MG63 (cell line): Measurements from ENCODE around the gene ZNF627. TPM values are rescaled to one million over a fixed set of nuclear protein-coding genes. Genes with fewer than 3 reads are reported as not detected.

ENCODE experiments used
- DNase-seq: peaks from one replicate; pipeline ENCODE4 v3.0.0-alpha.2; 2020
- H3K27me3 ChIP-seq: fragments of 250-450 bp; sonication (Bioruptor Pico); 2 replicates; pipeline ENCODE4 v1.5.1; 2020; ENCODE audit warnings: mild to moderate bottlenecking, moderate library complexity
- H3K36me3 ChIP-seq: fragments of 250-450 bp; sonication (Bioruptor Pico); 2 replicates; pipeline ENCODE4 v1.5.1; 2020; ENCODE audit warnings: mild to moderate bottlenecking, moderate library complexity
- H3K4me3 ChIP-seq: fragments of 250-450 bp; sonication (Bioruptor Pico); 2 replicates; pipeline ENCODE4 v1.5.1; 2020; ENCODE audit warnings: mild to moderate bottlenecking, moderate library complexity
- H3K9me3 ChIP-seq: fragments of 250-450 bp; sonication (Bioruptor Pico); 2 replicates; pipeline ENCODE4 v1.5.1; 2020; ENCODE audit warnings: mild to moderate bottlenecking, moderate library complexity
- total RNA-seq: library from RNA; depleted of rRNA; stranded (reverse); fragments of >200 nt; shearing (Covaris generic); gene quantifications from 2 replicates; pipeline ENCODE4 v1.2.3, GENCODE V29; 2014; ENCODE audit warnings: low replicate concordance; rRNA removed

ZNF627 gene
- total RNA-seq, 1 experiment from 2014 or later = 32.4 TPM

DNA sequence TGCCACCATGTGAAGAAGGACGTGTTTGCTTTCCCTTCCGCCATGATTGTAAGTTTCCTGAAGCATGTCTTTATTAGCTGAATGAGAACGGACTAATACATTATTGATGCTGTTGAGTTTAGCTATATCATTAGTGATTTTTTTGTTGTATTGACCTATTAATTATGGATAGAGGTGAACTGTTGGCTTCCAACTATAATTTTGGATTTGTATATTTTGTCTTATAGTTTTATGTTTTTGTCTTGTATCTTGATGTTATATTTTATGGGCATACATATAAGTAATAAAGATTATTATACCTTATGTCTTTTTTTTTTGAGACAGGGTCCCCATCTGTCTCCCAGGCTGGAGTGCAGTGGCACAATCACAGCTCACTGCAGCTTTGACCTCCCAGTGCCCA is 45.6 kb downstream of the ZNF627 start:
- H3K27me3 ChIP-seq = no peaks in the 10 kb centered on the region
- peaks cover 28% of the 10 kb centered on the region for H3K36me3 ChIP-seq
- peaks cover 24% of the 10 kb centered on the region for H3K9me3 ChIP-seq
- no peak overlapping the region for H3K4me3 ChIP-seq
- DNase-seq = no peak

DNA sequence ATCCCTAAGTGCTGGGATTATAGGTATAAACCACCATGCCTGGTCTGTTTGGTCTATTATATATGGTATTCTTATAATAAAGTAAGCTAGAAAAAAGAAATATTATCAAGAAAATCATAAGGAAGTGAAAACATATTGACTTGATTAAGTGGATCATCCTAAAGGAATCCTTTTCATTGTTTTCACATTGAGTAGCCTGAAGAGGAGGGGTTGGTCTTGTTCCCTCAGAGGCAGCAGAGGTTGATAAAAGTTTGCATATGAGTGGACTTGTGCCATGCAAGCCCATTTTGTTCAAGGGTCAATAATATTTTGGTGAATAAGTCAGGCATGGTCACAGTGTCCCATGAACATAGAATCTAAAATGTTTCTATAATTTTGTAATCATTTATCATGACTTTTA is 52.7 kb downstream of the ZNF627 start:
- Histone ChIP-seq H3K36me3 (peaks cover 78% of the 10 kb centered on the region), H3K9me3 (peaks cover 73% of the 10 kb centered on the region), H3K27me3 (no peaks in the 10 kb centered on the region), H3K4me3 (no peak overlapping the region)
- no peak for DNase-seq

DNA sequence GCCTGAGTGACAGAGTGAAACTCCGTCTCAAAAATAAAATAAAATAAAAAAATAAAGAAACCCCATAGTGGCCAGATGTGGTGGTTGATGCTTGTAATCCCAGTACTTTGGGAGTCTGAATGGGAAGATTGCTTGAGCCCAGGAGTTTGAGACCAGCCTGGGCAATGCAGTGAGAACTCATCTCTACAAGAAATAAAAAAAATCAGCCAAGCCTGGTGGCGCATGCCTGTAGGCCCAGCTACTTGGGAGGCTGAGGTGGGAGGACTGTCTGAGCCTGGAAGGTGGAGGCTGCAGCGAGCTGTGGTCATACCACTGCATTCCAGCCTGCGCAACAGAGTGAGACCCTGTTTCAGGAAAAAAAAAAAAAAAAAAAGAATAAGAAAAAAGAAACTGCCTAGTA is 53.8 kb downstream of the ZNF627 start:
- Histone ChIP-seq H3K27me3 (no peaks in the 10 kb centered on the region), H3K36me3 (peaks cover 82% of the 10 kb centered on the region), H3K4me3 (no peak overlapping the region), H3K9me3 (peaks cover 73% of the 10 kb centered on the region)
- DNase-seq = no peak

DNA sequence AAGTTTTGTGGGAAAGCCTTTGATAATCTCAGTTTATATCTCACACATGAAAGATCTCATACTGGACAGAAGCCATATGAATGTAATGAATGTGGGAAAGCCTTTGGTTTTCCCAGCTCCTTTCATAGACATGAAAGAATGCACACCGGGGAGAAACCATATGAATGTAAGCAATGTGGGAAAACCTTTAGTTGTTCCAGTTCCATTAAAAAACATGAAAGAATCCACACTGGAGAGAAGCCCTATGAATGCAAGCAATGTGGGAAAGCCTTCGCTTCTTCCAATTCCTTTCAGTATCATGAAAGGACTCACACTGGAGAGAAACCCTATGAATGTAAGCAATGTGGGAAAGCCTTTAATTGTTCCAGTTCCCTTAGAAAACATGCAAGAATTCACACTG is 54.8 kb downstream of the ZNF627 start:
- peaks cover 68% of the 10 kb centered on the region for H3K9me3 ChIP-seq
- H3K4me3 ChIP-seq = no peak overlapping the region
- DNase-seq = no peak
- no peaks in the 10 kb centered on the region for H3K27me3 ChIP-seq
- peaks cover 82% of the 10 kb centered on the region for H3K36me3 ChIP-seq

DNA sequence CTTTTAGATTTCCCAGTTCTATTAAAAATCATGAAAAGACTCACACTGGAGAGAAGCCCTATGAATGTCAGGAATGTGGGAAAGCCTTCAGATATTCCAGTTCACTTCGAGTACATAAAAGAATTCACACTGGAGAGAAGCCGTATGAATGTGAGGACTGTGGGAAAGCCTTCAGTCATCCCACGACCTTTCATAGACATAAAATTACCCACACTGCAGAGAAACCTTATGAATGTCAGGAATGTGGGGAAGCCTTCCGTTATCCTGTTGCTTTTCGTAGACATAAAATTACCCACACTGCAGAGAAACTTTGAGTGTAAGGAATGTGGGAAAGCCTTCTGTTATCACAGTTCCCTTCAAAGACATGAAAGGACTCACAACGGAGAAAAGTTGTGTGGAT is 55.2 kb downstream of the ZNF627 start:
- no peaks in the 10 kb centered on the region for H3K27me3 ChIP-seq
- no peak for DNase-seq
- H3K9me3 ChIP-seq = peaks cover 63% of the 10 kb centered on the region
- peaks cover 78% of the 10 kb centered on the region for H3K36me3 ChIP-seq
- H3K4me3 ChIP-seq = no peak overlapping the region

DNA sequence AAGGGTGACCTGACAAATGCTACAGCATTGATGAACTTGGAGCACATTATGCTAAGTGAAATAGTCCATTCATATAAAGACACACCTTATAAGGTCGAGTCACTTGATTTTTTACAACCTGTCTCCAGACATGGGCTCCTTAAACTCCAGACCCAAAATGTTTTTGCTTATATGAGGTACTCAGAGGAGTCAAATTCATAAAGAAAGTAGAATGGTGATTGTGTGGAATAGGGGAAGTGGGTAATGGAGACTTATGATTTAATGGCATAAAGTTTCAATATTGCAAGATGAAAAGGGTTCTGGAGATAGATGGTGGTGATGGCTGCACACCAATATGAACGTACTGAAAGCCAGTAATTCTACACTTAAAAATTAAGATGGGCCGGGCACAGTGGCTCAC is 59.3 kb downstream of the ZNF627 start:
- peaks cover 27% of the 10 kb centered on the region for H3K9me3 ChIP-seq
- no peak overlapping the region for H3K4me3 ChIP-seq
- no peak for DNase-seq
- no peaks in the 10 kb centered on the region for H3K27me3 ChIP-seq
- H3K36me3 ChIP-seq = peaks cover 43% of the 10 kb centered on the region

DNA sequence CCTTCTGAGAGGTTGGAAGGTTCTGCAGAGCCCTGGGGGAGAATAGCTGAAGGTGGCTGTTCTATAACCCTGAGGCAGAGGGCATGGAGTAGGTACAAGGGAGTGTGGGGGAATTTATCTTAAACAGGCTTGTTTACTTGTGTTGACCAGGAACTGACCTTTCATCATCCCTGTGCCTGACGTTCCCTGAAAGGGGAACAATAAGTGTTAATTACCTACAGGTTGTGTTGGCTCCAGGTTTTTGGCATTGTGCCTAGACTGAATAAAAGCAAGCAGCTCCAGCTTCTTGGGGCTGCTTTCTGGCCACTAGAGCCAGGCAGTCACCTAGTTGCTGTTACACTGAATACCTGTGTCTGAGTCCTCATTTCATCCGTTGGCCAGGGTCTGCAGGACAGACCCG is 60.0 kb downstream of the ZNF627 start:
- no peak overlapping the region for H3K4me3 ChIP-seq
- no peaks in the 10 kb centered on the region for H3K27me3 ChIP-seq
- peaks cover 35% of the 10 kb centered on the region for H3K36me3 ChIP-seq
- H3K9me3 ChIP-seq = peaks cover 19% of the 10 kb centered on the region
- no peak for DNase-seq

DNA sequence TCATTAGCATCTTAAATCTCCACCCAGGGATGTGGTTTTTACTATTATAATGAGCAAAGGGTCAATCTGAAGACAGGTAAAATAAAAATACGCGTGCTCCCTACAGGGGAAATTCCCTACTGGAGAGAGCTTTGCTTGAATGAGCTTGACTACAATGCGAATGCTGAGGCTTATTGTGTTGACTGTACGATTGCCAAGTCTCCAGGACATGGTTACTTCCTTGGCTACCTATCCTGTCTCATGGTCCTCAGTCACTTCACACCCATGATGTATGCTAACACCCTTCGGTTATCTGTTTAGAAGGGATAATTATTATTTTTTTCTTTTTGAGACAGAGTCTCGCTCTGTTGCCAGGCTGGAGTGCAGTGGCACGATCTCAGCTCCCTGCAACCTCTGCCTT is 61.7 kb downstream of the ZNF627 start:
- H3K36me3 ChIP-seq = peaks cover 20% of the 10 kb centered on the region
- no peaks in the 10 kb centered on the region for H3K27me3 ChIP-seq
- H3K4me3 ChIP-seq = no peak overlapping the region
- H3K9me3 ChIP-seq = peaks cover 5% of the 10 kb centered on the region
- no peak for DNase-seq

DNA sequence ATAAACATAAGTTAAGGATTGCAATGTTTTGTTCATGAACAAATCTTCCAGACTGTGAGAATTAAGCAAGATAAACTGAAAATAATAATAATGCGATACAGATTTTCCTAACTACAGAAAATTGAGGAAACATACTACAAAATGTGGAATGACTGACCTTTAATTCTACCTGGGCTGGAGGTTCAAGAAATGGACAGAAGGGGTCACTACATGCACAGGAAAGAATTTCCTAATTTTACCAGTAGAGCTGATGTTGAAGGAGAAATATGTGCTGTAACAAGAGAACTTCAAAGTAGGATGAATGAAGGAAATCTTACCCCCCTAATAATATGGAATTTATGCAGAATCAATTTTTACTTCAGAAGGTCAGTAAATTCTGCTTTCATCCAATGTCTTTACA is 62.3 kb downstream of the ZNF627 start:
- no peaks in the 10 kb centered on the region for H3K27me3 ChIP-seq
- DNase-seq = no peak
- H3K4me3 ChIP-seq = no peak overlapping the region
- peaks cover 1% of the 10 kb centered on the region; the same call in 1 of the 2 replicates for H3K9me3 ChIP-seq
- peaks cover 14% of the 10 kb centered on the region for H3K36me3 ChIP-seq

DNA sequence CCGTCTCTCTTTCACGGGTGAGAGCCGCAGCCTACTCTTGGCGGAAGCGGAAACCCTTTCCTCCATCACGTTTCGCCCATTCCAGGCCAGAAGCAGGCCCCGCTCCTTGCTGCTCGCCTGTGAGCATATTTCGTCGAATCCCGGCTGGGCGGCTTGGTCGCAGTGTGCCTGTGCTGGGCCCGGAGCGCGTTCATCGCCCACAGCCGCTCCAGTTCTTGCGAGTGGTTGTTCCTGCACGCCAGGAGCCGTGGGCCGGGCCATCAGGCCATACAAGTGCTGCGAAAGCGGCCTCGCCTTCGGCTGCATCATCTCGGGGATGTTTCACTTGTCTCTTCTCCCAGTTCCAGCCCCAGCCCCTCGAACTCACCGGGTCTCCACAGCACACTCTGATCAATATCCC is 65.0 kb downstream of the ZNF627 start:
- Histone ChIP-seq H3K4me3 (no peak overlapping the region), H3K36me3 (no peaks in the 10 kb centered on the region; the same call in 1 of the 2 replicates), H3K9me3 (peaks cover 3% of the 10 kb centered on the region; the same call in 1 of the 2 replicates), H3K27me3 (no peaks in the 10 kb centered on the region)
- DNase-seq = no peak

DNA sequence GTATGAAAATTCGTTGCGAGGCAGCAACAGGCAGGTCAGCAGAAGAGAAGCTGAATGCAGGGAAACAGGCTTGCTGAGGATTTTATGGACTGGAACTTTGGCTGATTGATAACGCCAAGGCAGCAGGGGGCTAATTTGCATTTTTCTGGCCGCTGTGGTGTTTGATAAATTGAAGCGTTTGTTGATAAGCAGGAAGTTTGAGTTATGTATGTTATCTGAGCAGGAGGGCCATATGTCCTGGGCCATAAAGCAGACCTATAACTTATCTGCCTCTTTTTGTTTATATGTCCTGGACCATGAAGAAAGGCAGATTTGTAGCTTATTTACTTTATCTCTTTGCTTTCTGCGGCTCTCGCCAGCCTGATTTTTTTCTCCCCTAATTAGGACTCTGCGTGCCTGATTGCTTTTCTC is 65.9 kb downstream of the ZNF627 start:
- H3K4me3 ChIP-seq = no peak overlapping the region
- no peaks in the 10 kb centered on the region; the same call in 1 of the 2 replicates for H3K36me3 ChIP-seq
- H3K9me3 ChIP-seq = peaks cover 3% of the 10 kb centered on the region; the same call in 1 of the 2 replicates
- no peak for DNase-seq
- no peaks in the 10 kb centered on the region for H3K27me3 ChIP-seq

Other genes starting within 250 kb of the ZNF627 start
- gene PLPPR2, start 242.1 kb upstream of the ZNF627 start, total RNA-seq = 3.9 and 12.3 TPM in 2 replicates
- 1.3 and 3.1 TPM in 2 replicates for gene SWSAP1, start 222.8 kb upstream of the ZNF627 start, total RNA-seq
- gene EPOR, start 213.2 kb upstream of the ZNF627 start, total RNA-seq = 2.6 and 2.9 TPM in 2 replicates
- gene RGL3, start 178.2 kb upstream of the ZNF627 start, total RNA-seq = 0.10 TPM in 1 of 2 replicates, not detected in the other
- 0.22 and 2.0 TPM in 2 replicates for gene ODAD3, start 162.4 kb upstream of the ZNF627 start, total RNA-seq
- gene PRKCSH, start 161.8 kb upstream of the ZNF627 start, total RNA-seq = 93.3 and 256 TPM in 2 replicates
- not detected in 2 replicates for gene ELAVL3, start 116.4 kb upstream of the ZNF627 start, total RNA-seq
- gene ZNF653, start 91.6 kb upstream of the ZNF627 start, total RNA-seq = 7.4 and 12.8 TPM in 2 replicates
- 139 and 196 TPM in 2 replicates for gene ECSIT, start 68.3 kb upstream of the ZNF627 start, total RNA-seq
- gene CNN1, start 58.6 kb upstream of the ZNF627 start, total RNA-seq = 0.46 TPM in 1 of 2 replicates, not detected in the other
- gene ELOF1, start 38.3 kb upstream of the ZNF627 start, total RNA-seq = 51.6 and 111 TPM in 2 replicates
- gene ACP5, start 19.8 kb upstream of the ZNF627 start, total RNA-seq = not detected in 2 replicates
- gene ZNF823, start 141.5 kb downstream of the ZNF627 start, total RNA-seq = 10.1 and 14.8 TPM in 2 replicates
- gene ZNF441, start 169.5 kb downstream of the ZNF627 start, total RNA-seq = 5.7 and 21.8 TPM in 2 replicates
- not detected in 2 replicates for gene ZNF491, start 201.0 kb downstream of the ZNF627 start, total RNA-seq
- gene ZNF440, start 216.8 kb downstream of the ZNF627 start, total RNA-seq = 13.6 and 20.9 TPM in 2 replicates